Muscle of back (tissue), 11 donors: ENCODE results near the gene IL17RD. TPM values are rescaled to one million over a fixed set of nuclear protein-coding genes. Genes with fewer than 3 reads are reported as not detected.
A peak's percentile ranks its signal among the peaks of the same experiment; 100 is the strongest.

ENCODE experiments used
- DNase-seq, 3 donors: peaks; one replicate each; pipeline versions ENCODE4 v3.0.0 to v3.0.0-alpha.2; 2013
- polyA plus RNA-seq, 10 donors: library from polyadenylated mRNA; unstranded; fragments of 120-200 nt; gene quantifications; one replicate each; pipeline ENCODE4 v1.2.1, GENCODE V29; 2013; ENCODE audit not compliant: insufficient read length in 10 of 10

The IL17RD gene
- polyA plus RNA-seq, 10 donors = 22.6 to 36.7 (median 29.0) TPM

GRCh38 chr3:57076422-57076951, 88.7 kb downstream of the IL17RD start:
- DNase-seq = no peak

DNA sequence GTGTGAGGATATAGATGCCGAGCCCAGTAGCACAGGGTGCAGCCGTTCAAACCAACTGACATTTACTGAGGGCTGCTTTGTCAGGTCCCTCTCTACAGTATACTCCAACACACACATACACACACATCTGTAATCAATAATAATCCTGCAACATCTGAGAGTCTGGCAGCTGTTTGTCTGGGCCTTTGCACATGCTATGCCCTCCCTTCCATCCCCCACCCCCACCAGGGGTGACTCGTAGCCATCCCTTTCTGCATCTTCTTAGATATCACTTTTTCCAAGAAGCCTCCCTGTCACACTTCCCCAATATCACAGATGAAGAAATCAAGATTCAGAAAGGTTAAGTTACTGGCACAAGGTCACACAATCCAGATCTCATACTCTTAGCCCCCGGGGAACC, 91.0 kb downstream of the IL17RD start:
- DNase-seq = no peak

- no peak for DNase-seq
Measured at GRCh38 chr3:57073628-57074027, 91.5 kb downstream of the IL17RD start.

DNA sequence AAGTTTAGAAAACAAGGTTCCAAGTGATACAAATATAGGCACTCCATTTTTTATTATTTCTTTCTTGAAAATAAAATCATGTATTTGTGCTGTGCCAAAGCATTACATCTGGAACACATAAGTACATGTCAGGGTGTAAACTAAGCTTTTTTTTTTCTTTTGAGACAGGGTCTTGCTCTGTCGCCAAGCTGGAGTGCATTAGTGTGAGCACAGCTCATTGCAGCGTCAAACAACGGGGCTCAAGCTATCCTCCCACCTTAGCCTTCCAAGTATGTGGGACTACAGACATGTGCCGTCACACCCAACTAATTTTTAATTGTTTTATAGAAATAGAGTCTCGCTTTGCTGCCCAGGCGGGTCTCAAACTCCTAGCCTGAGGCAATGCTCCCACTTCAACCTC, 95.7 kb downstream of the IL17RD start:
- DNase-seq = peak in 2 of 3 donors; percentile 66 to 79

GRCh38 chr3:57068437-57069089, 96.6 kb downstream of the IL17RD start:
- DNase-seq = peak; percentile 74 to 86 (median 76)

DNA sequence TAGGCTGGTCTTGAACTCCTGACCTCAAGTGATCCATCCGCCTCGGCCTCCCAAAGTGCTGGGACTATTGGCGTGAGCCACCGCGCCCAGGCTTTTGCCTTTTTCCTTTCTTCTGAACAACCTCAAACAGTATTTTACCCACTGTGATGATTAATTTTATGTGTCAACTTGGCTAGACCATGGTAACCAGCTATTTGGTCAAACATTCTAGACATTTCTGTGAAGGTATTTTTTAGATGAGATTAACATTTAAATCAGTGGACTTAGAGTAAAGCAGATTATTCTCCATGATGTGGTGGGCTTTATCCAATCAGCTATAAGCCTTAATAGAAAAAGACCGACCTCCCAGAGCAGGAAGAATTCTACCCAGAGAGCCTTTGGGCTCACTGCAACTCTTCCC, 98.7 kb downstream of the IL17RD start:
- DNase-seq = no peak

DNA sequence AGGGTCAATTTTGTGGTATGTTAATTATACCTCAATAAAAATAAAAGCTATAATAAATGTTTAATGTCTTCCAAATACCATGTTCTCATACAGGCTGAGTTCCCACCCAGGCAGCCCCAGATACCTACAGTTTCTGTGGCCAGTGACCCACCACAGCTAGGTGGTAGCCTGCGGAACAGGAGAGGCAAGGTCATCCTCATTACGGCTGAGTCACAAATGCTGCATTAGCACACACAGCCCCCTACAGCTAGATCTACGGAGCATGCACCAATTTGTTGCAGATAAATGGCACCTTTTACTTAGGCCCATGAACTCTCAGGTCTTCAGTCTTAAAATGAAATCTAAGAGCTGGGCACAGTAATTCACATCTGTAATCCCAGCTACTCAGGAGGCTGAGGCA, 99.6 kb downstream of the IL17RD start:
- no peak for DNase-seq

GRCh38 chr3:57064572-57064971, 100.6 kb downstream of the IL17RD start:
- DNase-seq = no peak

DNA sequence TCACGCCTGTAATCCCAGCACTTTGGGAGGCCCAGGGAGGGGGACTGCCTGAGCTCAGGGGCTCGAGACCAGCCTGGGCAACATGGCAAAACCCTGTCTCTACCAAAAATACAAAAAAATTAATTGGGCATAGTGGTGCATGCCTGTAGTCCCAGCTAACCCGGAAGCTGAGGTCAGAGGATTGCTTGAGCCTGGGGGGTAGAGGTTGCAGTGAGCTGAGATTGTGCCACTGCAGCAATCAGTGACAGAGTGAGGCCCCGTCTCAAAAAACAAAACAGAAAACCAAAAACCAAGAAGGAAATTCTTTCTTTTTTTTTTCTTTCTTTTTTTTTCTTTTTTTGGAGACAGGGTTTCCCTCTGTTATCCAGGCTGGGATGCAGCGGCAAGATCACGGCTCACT, 101.2 kb downstream of the IL17RD start:
- DNase-seq = no peak

DNA sequence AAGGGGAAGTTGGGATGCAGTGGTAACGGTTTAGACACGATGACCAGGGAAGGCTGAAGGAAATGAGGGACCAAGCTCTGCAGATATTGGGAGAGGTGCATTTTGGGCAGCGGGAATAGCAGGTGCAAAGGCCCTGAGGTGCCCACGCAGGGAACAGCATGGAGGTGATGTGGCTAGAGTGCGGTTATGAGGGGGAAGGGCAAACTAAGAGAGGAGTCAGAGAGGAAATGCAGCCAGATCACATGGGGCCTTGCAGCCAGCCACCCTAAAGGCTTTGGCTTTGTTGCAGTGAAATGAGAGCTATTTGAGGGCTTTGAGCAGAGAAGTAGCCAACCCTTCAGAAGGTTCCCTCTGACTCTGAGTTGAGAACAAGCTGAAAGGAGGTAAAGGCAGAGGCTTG, 102.1 kb downstream of the IL17RD start:
- no peak for DNase-seq

- no peak for DNase-seq
Measured at GRCh38 chr3:57062101-57062631, 103.0 kb downstream of the IL17RD start.

- no peak for DNase-seq
Measured at GRCh38 chr3:57061556-57061955, 103.6 kb downstream of the IL17RD start.

DNA sequence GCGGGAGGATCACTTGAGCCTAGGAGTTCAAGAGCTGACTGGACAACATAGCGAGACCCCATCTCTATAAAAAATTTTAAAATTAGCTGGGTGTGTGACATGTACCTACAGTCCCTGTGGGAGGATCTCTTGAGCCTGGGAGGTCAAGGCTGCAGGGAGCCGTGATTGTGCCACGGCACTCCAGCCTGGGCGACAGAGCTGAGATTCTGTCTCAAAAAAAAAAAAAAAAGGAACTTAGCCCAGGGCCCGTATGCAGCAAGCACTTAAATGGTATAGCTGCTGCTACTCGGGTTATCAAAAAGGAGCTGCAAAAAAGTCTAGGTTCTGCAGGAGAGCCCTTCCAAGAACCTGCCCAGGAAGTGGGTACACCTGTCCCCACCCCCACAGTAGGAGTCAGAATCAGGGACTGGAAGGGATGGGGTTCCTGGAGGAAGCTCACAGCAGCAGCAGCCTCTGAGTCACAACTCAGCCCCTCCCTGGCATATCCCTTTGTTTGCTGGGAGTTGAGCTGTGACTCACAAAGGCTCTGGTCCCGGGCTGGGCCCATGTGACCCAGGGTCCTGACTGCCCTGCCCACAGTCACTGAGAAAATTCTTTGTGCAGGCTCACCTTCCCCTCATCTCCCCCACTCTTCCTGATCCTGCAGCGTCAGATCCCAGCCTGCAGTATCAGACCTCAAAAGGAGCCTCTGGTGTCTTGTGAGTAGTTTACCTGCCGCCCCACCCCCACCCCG, 104.9 kb downstream of the IL17RD start, which contains the start of gene SPATA12:
Gene SPATA12, plus strand, starts transcription at position 576 of the 733 bp plus-strand sequence. CDS start 13,031 bp downstream, outside the sequence.
- peak in 2 of 3 donors; percentile 36 to 58 for DNase-seq

DNA sequence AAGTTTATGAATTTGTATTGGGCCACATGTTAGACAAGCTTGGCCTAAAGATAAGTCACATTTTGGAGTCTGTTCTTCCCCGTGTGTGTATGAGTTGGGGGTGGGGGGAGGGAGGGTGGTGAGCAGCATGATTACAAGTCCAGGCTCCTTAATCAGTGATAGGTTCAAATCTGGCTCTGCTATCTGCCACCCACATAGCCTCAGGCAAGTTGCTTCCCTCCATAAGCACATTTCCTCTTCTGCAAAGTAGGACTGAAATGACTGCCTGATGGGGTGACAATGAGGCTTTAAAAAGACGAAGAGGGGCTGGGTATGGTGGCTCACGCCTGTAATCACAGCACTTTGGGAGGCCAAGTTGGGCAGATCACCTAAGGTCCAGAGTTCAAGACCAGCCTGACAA, 105.7 kb downstream of the IL17RD start:
- no peak for DNase-seq

DNA sequence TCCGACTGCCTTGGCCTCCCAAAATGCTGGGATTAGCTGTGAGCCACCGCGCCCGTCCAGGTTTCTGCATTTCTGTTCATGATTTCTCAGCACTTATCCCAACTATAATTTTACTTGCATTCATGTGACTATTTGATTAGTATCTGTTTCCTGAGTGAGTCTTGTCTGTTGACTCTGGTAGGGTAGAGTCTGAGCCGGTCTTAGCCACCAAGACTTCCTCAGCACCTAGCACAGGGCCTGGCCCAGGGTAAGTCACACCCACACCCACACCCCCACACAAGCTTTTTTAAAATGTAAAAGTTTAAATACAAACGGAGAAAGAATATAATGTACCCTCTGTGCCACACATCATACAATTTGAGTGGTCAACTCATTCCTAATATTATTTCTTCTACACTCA, 107.8 kb downstream of the IL17RD start:
- DNase-seq = no peak

- no peak for DNase-seq
Measured at GRCh38 chr3:57053122-57053521, 112.0 kb downstream of the IL17RD start.

GRCh38 chr3:57052662-57053061, 112.5 kb downstream of the IL17RD start:
- no peak for DNase-seq

DNA sequence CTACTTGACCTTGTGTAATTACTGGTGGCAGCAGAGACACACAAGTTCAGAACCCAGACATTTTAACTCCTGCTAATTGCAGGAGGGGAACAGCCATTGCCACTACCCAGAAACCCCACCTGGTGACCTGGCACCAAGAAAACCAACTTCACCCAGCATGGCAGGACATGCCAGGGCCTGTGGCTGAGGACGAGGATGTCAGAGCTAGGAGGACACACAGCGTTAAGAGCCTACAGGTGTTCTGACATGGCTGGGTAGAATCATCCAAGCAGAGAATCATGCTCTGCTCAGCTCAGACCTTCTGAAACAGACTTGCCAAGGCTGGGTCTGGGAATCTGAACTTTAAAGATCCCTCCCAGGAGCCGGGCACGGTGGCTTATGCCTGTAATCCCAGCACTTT, 116.4 kb downstream of the IL17RD start:
- no peak for DNase-seq

GRCh38 chr3:57048052-57048671, 117.0 kb downstream of the IL17RD start:
- DNase-seq = peak; percentile 85 to 96 (median 90)

DNA sequence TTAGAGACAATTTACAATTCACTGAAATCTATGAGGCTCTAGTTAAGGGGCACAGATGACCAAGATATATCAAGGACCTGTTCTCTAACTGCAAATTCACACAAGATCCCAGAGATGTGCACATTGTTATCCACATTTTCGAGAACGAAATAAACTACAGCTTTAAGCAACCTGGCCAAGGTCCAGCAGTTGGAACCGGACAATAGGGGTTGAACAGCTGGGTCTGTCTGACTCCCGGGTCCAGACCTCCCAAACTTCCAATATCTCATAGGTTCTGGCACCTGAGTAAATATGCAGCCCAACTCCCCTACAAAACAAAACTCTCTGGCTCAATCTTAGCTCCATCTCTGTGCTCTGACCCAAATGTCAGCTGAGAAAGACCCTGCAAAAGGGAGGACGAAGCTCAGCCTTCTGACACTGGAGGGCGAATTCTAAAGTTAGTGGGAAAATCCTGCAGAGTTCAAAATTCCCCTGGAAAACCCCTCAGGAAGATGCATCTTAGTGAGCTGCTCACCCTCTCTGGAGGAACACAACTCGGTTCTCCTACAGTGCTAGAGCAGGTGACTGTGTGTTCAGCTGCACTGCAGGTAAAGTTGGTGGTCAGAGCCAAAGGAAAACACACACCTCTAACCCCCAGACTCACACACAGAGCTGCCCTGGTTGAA, 118.9 kb downstream of the IL17RD start:
- DNase-seq = peak; percentile 61 to 89 (median 76)

GRCh38 chr3:57043518-57043917, 121.6 kb downstream of the IL17RD start:
- DNase-seq = no peak

GRCh38 chr3:57041674-57042073, 123.5 kb downstream of the IL17RD start:
- no peak for DNase-seq
